CD14-positive monocyte (primary cell): Measurements from ENCODE around the gene PLXNA2. TPM values are rescaled to one million over a fixed set of nuclear protein-coding genes. Genes with fewer than 3 reads are reported as not detected.

ENCODE experiments used
- DNase-seq, 3 donors: peaks; one replicate each; pipeline ENCODE4 v3.0.0-alpha.2; 2011 to 2022
- H2AFZ ChIP-seq: 2 replicates; pipeline ENCODE4 v1.6.0; 2012; ENCODE audit warnings: mild to moderate bottlenecking, low read depth, low read length, inconsistent platforms; ENCODE audit not compliant: insufficient read depth, poor library complexity, severe bottlenecking
- H3K27ac ChIP-seq, 2 donors: 1 replicate in 1 of 2; 2 replicates in 1 of 2; pipeline ENCODE4 v1.5.1; 2012 to 2013; ENCODE audit warnings: low read length in 2 of 2, control low read depth in 1 of 2, inconsistent platforms in 1 of 2, low read depth in 1 of 2, mild to moderate bottlenecking in 1 of 2
- H3K27me3 ChIP-seq, 2 donors: one replicate each; pipeline versions ENCODE4 v1.6.0 to v1.6.1; 2011 to 2013; ENCODE audit warnings: low read length in 2 of 2; ENCODE audit not compliant: control insufficient read depth in 2 of 2, insufficient read depth in 2 of 2
- H3K36me3 ChIP-seq, 2 donors: replicated peaks in 1 of 2; 1 replicate in 1 of 2; 2 replicates in 1 of 2; pipeline versions ENCODE4 v1.5.1 to v1.6.1; 2012 to 2013; ENCODE audit warnings: low read length in 2 of 2, control low read depth in 1 of 2, inconsistent platforms in 1 of 2, mild to moderate bottlenecking in 1 of 2; ENCODE audit not compliant: insufficient read depth in 2 of 2, control insufficient read depth in 1 of 2
- H3K4me1 ChIP-seq, 2 donors: 1 replicate in 1 of 2; 2 replicates in 1 of 2; pipeline versions ENCODE4 v1.5.1 to v1.6.1; 2012 to 2013; ENCODE audit warnings: low read length in 2 of 2, control low read depth in 1 of 2, inconsistent platforms in 1 of 2, mild to moderate bottlenecking in 1 of 2, moderate library complexity in 1 of 2; ENCODE audit not compliant: insufficient read depth in 2 of 2, control insufficient read depth in 1 of 2
- H3K4me2 ChIP-seq: replicated peaks from 2 replicates; pipeline ENCODE3; 2012; ENCODE audit warnings: low read length, moderate library complexity, mild to moderate bottlenecking; ENCODE audit not compliant: poor library complexity, severe bottlenecking; ENCODE audit errors: extremely low read depth
- H3K4me3 ChIP-seq, 3 experiments: fragments of 200-600 bp in 1 of 3; sonication (generic) in 1 of 3; replicated peaks in 1 of 3; 1 replicate in 2 of 3; 2 replicates in 1 of 3; pipeline ENCODE4 v1.5.1; 2011 to 2013; ENCODE audit warnings: low read length in 3 of 3, mild to moderate bottlenecking in 3 of 3, control low read depth in 2 of 3, low read depth in 2 of 3, inconsistent platforms in 1 of 3, moderate library complexity in 1 of 3
- H3K79me2 ChIP-seq: 2 replicates; pipeline ENCODE4 v1.6.0; 2012; ENCODE audit warnings: mild to moderate bottlenecking, control low read depth, inconsistent platforms, low read length, moderate library complexity; ENCODE audit not compliant: insufficient read depth
- H3K9ac ChIP-seq: 2 replicates; pipeline ENCODE4 v1.6.0; 2017; ENCODE audit warnings: low read length, mild to moderate bottlenecking; ENCODE audit not compliant: insufficient read depth, poor library complexity, severe bottlenecking
- H3K9me3 ChIP-seq, 2 donors: replicated peaks in 1 of 2; 1 replicate in 1 of 2; 2 replicates in 1 of 2; pipeline versions ENCODE4 v1.5.1 to v1.6.1; 2012 to 2013; ENCODE audit warnings: low read length in 2 of 2, control low read depth in 1 of 2; ENCODE audit not compliant: control insufficient read depth in 1 of 2, insufficient read depth in 1 of 2
- H4K20me1 ChIP-seq: 2 replicates; pipeline ENCODE4 v1.6.0; 2012; ENCODE audit warnings: mild to moderate bottlenecking, low read length, control low read depth, moderate library complexity; ENCODE audit not compliant: insufficient read depth
- H3K27ac Mint-ChIP-seq, 7 donors: one replicate each; pipeline ENCODE4 v1.8.0; 2020; ENCODE audit warnings: mild to moderate bottlenecking in 7 of 7, mixed read lengths in 7 of 7, moderate library complexity in 6 of 7, inconsistent platforms in 2 of 7
- H3K27me3 Mint-ChIP-seq, 3 donors: one replicate each; pipeline ENCODE4 v1.8.0; 2021 to 2022; ENCODE audit warnings: low read depth in 3 of 3, mild to moderate bottlenecking in 3 of 3, mixed read lengths in 3 of 3, moderate library complexity in 3 of 3, inconsistent platforms in 1 of 3
- H3K36me3 Mint-ChIP-seq, 2 donors: one replicate each; pipeline ENCODE4 v1.8.0; 2020; ENCODE audit warnings: mixed read lengths in 2 of 2, inconsistent platforms in 1 of 2, mild to moderate bottlenecking in 1 of 2
- H3K4me1 Mint-ChIP-seq: one replicate; pipeline ENCODE4 v1.8.0; 2020; ENCODE audit warnings: mild to moderate bottlenecking, mixed read lengths
- H3K4me3 Mint-ChIP-seq, 2 donors: one replicate each; pipeline ENCODE4 v1.8.0; 2020; ENCODE audit warnings: mild to moderate bottlenecking in 2 of 2, mixed read lengths in 2 of 2, moderate library complexity in 1 of 2
- H3K9me3 Mint-ChIP-seq, 7 donors: one replicate each; pipeline ENCODE4 v1.8.0; 2020 to 2022; ENCODE audit warnings: mixed read lengths in 7 of 7, mild to moderate bottlenecking in 6 of 7, moderate library complexity in 6 of 7, inconsistent platforms in 2 of 7
- CTCF ChIP-seq: fragments of 200-600 bp; IDR thresholded peaks from one replicate; pipeline ENCODE4 v1.8.0; 2022; ENCODE audit warnings: antibody characterized with exemption, mild to moderate bottlenecking
- WGBS: methylation state at CpG from one replicate; pipeline ENCODE4 v1.1.5; 2013; ENCODE audit warnings: missing lambda C conversion rate; ENCODE audit not compliant: insufficient coverage; 5-methylcytosine and 5-hydroxymethylcytosine counted together
- intact Hi-C, 2 donors: fragments of 100-400 bp; cut with micrococcal nuclease; formaldehyde crosslinking; loops; one replicate each; pipeline versions ENCODE4 v1.15.0 to v1.15.1; 2023
- polyA plus RNA-seq, 3 donors: library from polyadenylated mRNA; depleted of rRNA in 1 of 3; unstranded in 2 of 3; stranded (reverse) in 1 of 3; fragments of 300-500 nt in 2 of 3; fragments of >200 nt in 1 of 3; fragmentation: Illumina TruSeq in 2 of 3; gene quantifications; 1 replicate in 2 of 3; 2 replicates in 1 of 3; pipeline ENCODE4 v1.2.3, GENCODE V29; 2012 to 2021

PLXNA2 gene
- polyA plus RNA-seq, 3 donors = 0.75 to 2.1 (median 1.1) TPM

GRCh38 chr1:208212893-208213292 lies 31.3 kb downstream of the PLXNA2 start:
- Mint-ChIP-seq H3K4me1 (peaks cover 17% of the 10 kb centered on the region), H3K27ac (no peak overlapping the region), H3K27me3 (peaks cover 0 to 3% (median 3%) of the 10 kb centered on the region in 3 donors), H3K9me3 (no peaks in the 10 kb centered on the region), H3K36me3 (peaks cover 5 to 9% of the 10 kb centered on the region in 2 donors), H3K4me3 (no peak overlapping the region)
- DNase-seq = no peak
- WGBS = no CpG with 5 or more reads among the region's 1 CpG
- Histone ChIP-seq H3K4me2 (no peak overlapping the region), H3K27ac (no peak overlapping the region), H3K9me3 (no peaks in the 10 kb centered on the region), H4K20me1 (no peaks in the 10 kb centered on the region), H3K9ac (no peak overlapping the region), H2AFZ (no peak overlapping the region), H3K36me3 (no peaks in the 10 kb centered on the region), H3K4me1 (peaks cover 9 to 10% of the 10 kb centered on the region in 2 donors), H3K27me3 (no peaks in the 10 kb centered on the region), H3K79me2 (no peaks in the 10 kb centered on the region), H3K4me3 (no peak overlapping the region)
- intact Hi-C loops = no loop called here
- no peak for TF ChIP-seq CTCF

GRCh38 chr1:208211921-208212843 lies 32.0 kb downstream of the PLXNA2 start:
- no peaks in the 10 kb centered on the region for H3K9me3 Mint-ChIP-seq
- Histone ChIP-seq H3K79me2 (no peaks in the 10 kb centered on the region), H3K27ac (no peak overlapping the region), H3K27me3 (no peaks in the 10 kb centered on the region), H4K20me1 (no peaks in the 10 kb centered on the region), H3K36me3 (no peaks in the 10 kb centered on the region), H3K9ac (no peak overlapping the region), H3K4me1 (peaks cover 9 to 15% of the 10 kb centered on the region in 2 donors), H2AFZ (no peak overlapping the region), H3K9me3 (no peaks in the 10 kb centered on the region), H3K4me2 (no peak overlapping the region), H3K4me3 (no peak overlapping the region)
- H3K4me3 Mint-ChIP-seq = no peak overlapping the region
- H3K36me3 Mint-ChIP-seq = peaks cover 5 to 9% of the 10 kb centered on the region in 2 donors
- peaks cover 22% of the 10 kb centered on the region for H3K4me1 Mint-ChIP-seq
- 41% methylated on average over 4 of the region's 8 CpGs for WGBS
- H3K27me3 Mint-ChIP-seq = peaks cover 0 to 9% (median 4%) of the 10 kb centered on the region in 3 donors
- DNase-seq = no peak
- TF ChIP-seq CTCF = no peak
- intact Hi-C loops = no loop called here
- no peak overlapping the region for H3K27ac Mint-ChIP-seq
